Measurements from ENCODE around the gene PSMG3.

PSMG3 gene

DNA sequence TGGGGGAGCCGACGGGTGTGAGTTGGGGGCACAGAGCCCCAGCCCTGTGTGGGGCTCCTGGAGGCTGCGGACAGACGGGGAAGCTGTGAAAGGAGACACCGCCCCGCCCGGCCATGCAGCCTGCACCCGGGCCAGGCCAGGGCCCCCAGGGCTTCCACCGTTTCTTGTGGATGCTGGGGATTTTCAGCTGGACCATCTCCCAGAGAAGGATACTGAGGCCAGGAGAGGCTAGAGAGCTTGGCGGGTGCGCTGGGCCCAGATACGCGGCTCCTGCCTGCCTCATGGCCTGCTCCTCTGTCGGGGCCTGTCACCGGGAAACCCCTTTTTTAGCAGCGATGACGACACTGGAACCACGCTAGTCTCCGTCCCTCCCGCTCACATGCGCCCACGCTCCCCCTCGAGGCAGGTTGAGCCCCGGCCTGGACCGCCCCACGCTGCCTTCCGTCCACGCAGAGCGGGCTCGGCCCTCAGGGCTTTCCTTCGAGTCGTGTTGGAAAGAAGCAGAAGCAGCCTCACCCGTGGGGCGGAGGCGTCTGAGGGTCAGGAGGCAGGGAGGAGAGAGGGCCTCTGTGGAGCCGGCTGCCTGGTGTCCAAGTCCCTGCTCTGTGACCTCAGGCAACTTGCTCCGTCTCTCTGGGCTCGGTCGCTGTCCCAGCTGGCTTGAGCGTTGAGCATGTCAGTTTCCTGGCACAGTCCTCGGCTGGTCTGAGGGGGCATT lies 25.5 kb downstream of the PSMG3 start:
- TF ChIP-seq SIN3A (IDR thresholded peaks at IDR 0.05; ENCODE audit: borderline replicate concordance, insufficient read depth, low read length) (no peak), TAF1 (IDR thresholded peaks at IDR 0.05; ENCODE audit: borderline replicate concordance, insufficient read depth, low read length) (no peak), FOXP2 (optimal IDR thresholded peaks at IDR 0.05; ENCODE audit: borderline replicate concordance, extremely low read depth, extremely low read length, insufficient read depth) (no peak), POLR2AphosphoS5 (IDR thresholded peaks at IDR 0.05; ENCODE audit: low read depth, low read length) (no peak)
- TF ChIP-seq, protein P1, sequence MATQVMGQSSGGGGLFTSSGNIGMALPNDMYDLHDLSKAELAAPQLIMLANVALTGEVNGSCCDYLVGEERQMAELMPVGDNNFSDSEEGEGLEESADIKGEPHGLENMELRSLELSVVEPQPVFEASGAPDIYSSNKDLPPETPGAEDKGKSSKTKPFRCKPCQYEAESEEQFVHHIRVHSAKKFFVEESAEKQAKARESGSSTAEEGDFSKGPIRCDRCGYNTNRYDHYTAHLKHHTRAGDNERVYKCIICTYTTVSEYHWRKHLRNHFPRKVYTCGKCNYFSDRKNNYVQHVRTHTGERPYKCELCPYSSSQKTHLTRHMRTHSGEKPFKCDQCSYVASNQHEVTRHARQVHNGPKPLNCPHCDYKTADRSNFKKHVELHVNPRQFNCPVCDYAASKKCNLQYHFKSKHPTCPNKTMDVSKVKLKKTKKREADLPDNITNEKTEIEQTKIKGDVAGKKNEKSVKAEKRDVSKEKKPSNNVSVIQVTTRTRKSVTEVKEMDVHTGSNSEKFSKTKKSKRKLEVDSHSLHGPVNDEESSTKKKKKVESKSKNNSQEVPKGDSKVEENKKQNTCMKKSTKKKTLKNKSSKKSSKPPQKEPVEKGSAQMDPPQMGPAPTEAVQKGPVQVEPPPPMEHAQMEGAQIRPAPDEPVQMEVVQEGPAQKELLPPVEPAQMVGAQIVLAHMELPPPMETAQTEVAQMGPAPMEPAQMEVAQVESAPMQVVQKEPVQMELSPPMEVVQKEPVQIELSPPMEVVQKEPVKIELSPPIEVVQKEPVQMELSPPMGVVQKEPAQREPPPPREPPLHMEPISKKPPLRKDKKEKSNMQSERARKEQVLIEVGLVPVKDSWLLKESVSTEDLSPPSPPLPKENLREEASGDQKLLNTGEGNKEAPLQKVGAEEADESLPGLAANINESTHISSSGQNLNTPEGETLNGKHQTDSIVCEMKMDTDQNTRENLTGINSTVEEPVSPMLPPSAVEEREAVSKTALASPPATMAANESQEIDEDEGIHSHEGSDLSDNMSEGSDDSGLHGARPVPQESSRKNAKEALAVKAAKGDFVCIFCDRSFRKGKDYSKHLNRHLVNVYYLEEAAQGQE (IDR thresholded peaks at IDR 0.05; ENCODE audit: insufficient read depth in 1 of 2, low read depth in 2 of 2, low read length in 2 of 2): no peak

DNA sequence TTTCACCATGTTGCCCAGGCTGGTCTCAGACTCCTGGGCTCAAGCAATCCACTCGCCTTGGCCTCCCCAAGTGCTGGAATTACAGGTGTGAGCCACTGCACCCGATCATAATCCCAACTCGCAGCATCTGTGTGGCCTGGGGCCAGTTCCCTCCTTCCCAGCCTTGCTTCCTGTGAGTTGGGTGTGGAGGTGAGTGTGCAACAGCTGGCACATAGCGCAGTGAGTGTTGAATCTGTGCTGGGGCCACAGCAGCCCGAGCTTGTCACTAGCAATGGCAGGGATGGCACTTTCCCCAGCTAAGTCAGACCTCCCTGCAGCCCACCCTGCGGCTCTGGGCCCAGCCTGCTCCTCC lies 26.0 kb downstream of the PSMG3 start:
- TF ChIP-seq SIN3A (IDR thresholded peaks at IDR 0.05; ENCODE audit: borderline replicate concordance, insufficient read depth, low read length) (no peak), FOXP2 (optimal IDR thresholded peaks at IDR 0.05; ENCODE audit: borderline replicate concordance, extremely low read depth, extremely low read length, insufficient read depth) (no peak), POLR2AphosphoS5 (IDR thresholded peaks at IDR 0.05; ENCODE audit: low read depth, low read length) (no peak), TAF1 (IDR thresholded peaks at IDR 0.05; ENCODE audit: borderline replicate concordance, insufficient read depth, low read length) (no peak)
- TF ChIP-seq, protein P1 (IDR thresholded peaks at IDR 0.05; ENCODE audit: insufficient read depth in 1 of 2, low read depth in 2 of 2, low read length in 2 of 2): no peak

DNA sequence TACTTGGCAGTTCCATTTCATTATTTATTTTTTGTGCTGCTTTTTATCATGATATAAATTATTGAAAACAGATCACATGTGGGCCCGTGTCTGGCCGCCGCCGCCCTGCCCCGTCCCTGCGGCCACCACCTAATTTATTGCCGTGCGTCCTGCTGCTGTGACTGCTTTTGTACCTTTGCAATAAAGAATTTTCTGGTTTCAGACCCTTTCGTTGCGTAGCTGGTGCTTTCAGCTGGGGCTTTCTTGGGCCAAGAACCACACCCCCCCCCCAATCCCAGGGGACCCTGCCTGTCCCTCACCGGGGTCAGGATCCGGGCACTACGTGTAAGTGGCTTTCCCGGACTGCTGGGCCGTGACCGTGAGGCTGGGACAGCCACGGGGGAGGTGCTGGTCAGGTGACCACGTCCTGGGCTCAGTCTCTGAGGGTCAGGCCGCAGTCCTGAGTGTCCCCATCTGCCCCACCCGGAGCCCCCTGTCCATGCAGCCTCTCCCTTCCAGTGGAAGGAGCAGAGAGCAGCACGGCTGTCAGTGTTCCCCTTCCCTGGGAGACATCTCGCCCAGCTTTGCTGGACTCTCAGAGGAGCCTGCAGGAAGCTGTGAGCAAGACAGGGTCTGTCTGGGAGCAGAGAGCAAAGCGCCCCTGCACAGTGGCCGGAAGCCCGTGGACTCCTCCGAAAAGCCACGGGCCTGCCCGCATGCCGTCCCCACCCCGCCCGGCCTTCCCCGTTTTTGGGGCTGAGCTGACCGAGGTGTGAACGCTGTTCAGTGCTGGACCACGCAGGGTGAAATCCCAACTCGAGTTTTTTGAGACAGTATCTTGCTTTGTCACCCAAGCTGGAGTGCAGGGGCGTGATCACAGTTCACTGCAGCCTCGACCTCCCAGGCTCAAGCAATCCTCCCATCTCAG lies 26.7 kb downstream of the PSMG3 start:
- TF ChIP-seq SIN3A (IDR thresholded peaks at IDR 0.05; ENCODE audit: borderline replicate concordance, insufficient read depth, low read length): no peak
- TF ChIP-seq FOXP2 (optimal IDR thresholded peaks at IDR 0.05; ENCODE audit: borderline replicate concordance, extremely low read depth, extremely low read length, insufficient read depth): no peak
- TF ChIP-seq, protein P1 (IDR thresholded peaks at IDR 0.05; ENCODE audit: insufficient read depth in 1 of 2, low read depth in 2 of 2, low read length in 2 of 2): no peak
- TF ChIP-seq TAF1 (IDR thresholded peaks at IDR 0.05; ENCODE audit: borderline replicate concordance, insufficient read depth, low read length): no peak
- no peak for TF ChIP-seq POLR2AphosphoS5 (IDR thresholded peaks at IDR 0.05; ENCODE audit: low read depth, low read length)

DNA sequence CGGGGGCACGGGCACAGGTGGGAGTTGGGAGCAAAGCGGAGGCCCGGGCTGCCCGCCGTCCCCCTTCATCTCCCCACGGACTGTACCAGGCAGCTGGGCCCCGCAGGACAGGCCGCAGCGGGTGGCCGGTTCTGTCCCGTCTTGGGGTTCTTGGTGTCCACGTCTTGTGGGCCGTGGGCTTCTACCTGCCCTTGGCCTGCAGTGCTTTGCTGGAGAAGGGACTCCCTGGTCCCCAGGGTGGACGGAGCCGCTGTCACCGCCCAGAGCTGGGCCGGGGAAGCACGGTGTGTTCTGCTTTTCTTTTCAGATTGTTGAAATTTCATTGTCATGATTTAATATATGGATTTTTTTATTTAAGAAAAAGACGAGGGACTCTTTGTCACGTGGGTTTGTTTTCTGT lies 27.5 kb downstream of the PSMG3 start:
- TF ChIP-seq POLR2AphosphoS5 (IDR thresholded peaks at IDR 0.05; ENCODE audit: low read depth, low read length) (no peak), FOXP2 (optimal IDR thresholded peaks at IDR 0.05; ENCODE audit: borderline replicate concordance, extremely low read depth, extremely low read length, insufficient read depth) (no peak), SIN3A (IDR thresholded peaks at IDR 0.05; ENCODE audit: borderline replicate concordance, insufficient read depth, low read length) (no peak), TAF1 (IDR thresholded peaks at IDR 0.05; ENCODE audit: borderline replicate concordance, insufficient read depth, low read length) (no peak)
- TF ChIP-seq, protein P1 (IDR thresholded peaks at IDR 0.05; ENCODE audit: insufficient read depth in 1 of 2, low read depth in 2 of 2, low read length in 2 of 2): no peak
